ENCODE data around the gene ADCY1. TPM values are rescaled to one million over a fixed set of nuclear protein-coding genes. Genes with fewer than 3 reads are reported as not detected.
"Not testable (repeated sequence)": the region's sequence is repeated elsewhere in the genome, so short reads cannot be mapped to it uniquely, and the experiment has no call there.

Gene ADCY1
- total RNA-seq, 1 donor from 2014 or later: 5.5 TPM

GRCh38 chr7:45761545-45762205 is 187.5 kb downstream of the ADCY1 start:
- peak; percentile 78 for ATAC-seq
- DNase-seq (ENCODE audit: low spot score); intact Hi-C loops (cut with DNase I): not testable (repeated sequence)

GRCh38 chr7:45762225-45762994 is 188.2 kb downstream of the ADCY1 start:
- ATAC-seq; DNase-seq (ENCODE audit: low spot score); intact Hi-C loops (cut with DNase I): not testable (repeated sequence)

- DNase-seq (ENCODE audit: low spot score) (peak; percentile 99), ATAC-seq (peak; percentile 100)
- intact Hi-C loops (cut with DNase I): not testable (repeated sequence)
Measured at GRCh38 chr7:45768516-45769394, 194.6 kb downstream of the ADCY1 start.

- intact Hi-C loops (cut with DNase I); DNase-seq (ENCODE audit: low spot score); ATAC-seq: not testable (repeated sequence)
Measured at GRCh38 chr7:45769626-45770025, 195.5 kb downstream of the ADCY1 start.
